OCI-LY3 (cell line): ENCODE data around the gene NHERF2.

Source experiments
- CTCF ChIP-seq: fragments of 200-600, 300-600 bp; sonication (generic); IDR thresholded peaks from 2 replicates; pipeline ENCODE4 v1.5.1; 2014; ENCODE audit warnings: antibody characterized with exemption, low read length, low read depth
- EZH2phosphoT487 ChIP-seq: fragments of 200-600 bp; shearing (Covaris generic); IDR thresholded peaks from 2 replicates; pipeline ENCODE4 v1.6.1; 2018; ENCODE audit warnings: antibody characterized with exemption, mixed run types, low read depth

GRCh38 chr16:2030036-2030435, 3.3 kb downstream of the NHERF2 start:
- TF ChIP-seq CTCF (no peak), EZH2phosphoT487 (no peak)
